AG09319 (cell line): ENCODE measurements around the gene SNORC.

ENCODE experiments used
- DNase-seq: peaks from one replicate; pipeline ENCODE4 v3.0.0-alpha.2; 2010; ENCODE audit warnings: low read depth; ENCODE audit errors: extremely low read depth
- TF ChIP-seq, protein P1 (sequence below): IDR thresholded peaks from 2 replicates; pipeline ENCODE4 v1.5.1; 2011; ENCODE audit warnings: low read depth, mild to moderate bottlenecking, inconsistent platforms, low read length, moderate library complexity

SNORC gene

DNA sequence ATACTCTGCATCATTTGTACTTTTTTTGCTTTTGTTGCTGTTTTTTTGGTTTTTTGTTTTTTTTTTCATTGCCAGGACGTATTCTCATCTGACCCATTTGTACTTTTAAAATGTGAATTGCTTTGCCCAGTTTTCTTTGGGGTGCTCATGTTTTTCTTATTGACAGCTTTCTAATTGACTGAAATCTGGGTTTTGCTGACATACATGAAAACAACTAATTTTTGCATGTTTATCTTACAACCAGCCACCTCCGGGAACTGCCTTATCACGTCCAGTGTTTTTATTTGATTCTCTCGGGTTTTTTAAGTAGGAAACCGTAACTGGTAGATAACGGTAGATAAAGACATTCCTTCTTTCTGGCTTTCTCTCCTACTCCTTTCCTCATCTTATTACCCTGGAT, 38.6 kb downstream of the SNORC start:
- no peak for DNase-seq
- TF ChIP-seq, protein P1, sequence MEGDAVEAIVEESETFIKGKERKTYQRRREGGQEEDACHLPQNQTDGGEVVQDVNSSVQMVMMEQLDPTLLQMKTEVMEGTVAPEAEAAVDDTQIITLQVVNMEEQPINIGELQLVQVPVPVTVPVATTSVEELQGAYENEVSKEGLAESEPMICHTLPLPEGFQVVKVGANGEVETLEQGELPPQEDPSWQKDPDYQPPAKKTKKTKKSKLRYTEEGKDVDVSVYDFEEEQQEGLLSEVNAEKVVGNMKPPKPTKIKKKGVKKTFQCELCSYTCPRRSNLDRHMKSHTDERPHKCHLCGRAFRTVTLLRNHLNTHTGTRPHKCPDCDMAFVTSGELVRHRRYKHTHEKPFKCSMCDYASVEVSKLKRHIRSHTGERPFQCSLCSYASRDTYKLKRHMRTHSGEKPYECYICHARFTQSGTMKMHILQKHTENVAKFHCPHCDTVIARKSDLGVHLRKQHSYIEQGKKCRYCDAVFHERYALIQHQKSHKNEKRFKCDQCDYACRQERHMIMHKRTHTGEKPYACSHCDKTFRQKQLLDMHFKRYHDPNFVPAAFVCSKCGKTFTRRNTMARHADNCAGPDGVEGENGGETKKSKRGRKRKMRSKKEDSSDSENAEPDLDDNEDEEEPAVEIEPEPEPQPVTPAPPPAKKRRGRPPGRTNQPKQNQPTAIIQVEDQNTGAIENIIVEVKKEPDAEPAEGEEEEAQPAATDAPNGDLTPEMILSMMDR, result no peak

DNA sequence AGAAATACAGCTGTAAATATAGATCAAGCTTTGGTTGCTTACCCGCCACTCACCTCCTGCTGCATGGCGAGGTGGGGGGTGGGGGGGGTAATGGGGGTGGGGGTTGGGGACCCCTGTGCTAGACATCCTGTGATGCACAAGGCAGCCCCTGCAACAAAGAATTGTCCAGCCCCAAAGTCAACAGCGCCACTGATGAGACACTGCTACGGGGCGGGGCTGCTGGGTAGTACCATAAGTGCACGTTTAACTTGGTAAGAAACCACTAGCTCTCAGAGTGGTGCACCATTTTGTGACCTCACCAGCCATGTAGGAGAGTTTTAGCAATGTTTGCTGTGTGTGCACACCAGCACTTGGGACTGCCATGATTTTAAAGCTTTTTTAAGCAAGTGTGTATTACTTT, 40.3 kb downstream of the SNORC start:
- TF ChIP-seq, protein P1, result no peak
- DNase-seq, result no peak

DNA sequence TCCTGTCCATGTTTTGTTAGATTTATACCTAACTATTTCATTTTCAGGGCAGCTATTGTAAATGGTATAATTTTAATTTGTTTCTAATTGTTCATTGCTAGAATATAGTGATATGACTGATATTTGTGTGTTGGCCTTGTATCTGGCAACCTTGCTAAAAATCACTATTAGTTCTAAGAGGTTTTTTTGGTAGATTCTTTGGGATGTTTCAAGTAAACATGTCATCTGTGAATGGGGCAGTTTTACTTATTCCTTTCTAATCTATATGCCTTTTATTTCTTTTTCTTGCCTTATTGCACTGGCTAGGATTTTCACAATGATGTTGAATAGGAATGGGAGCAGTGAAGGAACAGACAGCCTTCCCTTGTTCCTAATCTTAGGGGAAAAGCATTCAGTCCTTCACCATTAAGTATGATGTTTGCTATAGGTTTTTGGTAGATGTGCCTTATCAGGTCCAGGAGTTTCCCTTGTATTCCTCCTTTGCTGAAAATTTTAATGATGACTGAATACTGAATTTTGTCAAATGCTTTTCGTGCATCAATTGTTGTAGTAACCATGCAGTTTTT, 41.7 kb downstream of the SNORC start:
- TF ChIP-seq, protein P1, result no peak

DNA sequence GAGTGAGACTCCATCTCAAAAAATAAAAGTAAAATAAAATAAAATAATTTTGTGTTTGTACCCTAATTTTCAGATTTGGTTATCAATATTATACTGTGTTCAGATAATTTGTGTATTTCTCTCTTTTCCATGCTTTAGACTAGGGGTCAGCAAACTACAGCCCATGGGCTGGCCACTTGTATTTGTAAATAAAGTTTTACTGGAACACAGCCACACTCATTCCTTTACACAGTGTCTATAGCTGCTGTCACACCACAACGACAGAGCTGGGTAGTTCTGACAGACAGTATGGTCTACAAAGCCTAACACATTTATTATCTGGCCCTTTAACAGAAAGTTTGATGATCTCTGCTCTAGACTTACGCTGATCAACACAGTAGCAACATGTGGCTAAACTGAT, 43.8 kb downstream of the SNORC start:
- DNase-seq, result no peak
- TF ChIP-seq, protein P1, result no peak

More for the DNA sequence above, 41.7 kb downstream of the SNORC start:
- DNase-seq, result no peak

DNA sequence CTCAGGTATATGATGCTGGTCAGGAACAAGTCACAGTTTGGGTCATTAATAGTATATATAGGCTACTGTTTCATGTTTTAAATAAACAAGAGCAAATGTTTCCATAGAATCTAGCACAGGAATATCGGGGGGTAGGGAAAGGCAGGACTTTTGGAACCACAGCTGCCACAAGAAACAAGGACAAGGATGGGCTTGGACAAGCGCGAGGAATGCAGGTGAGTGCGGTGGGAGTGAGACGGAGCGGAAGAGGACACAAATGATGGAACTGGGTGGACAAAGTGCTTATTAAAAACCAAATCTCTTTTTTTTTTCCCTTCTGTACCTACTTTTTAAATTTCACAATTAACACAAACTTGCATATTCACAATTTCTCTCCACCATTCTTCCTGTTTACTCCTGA, 49.1 kb downstream of the SNORC start:
- no peak for DNase-seq
- TF ChIP-seq, protein P1, result no peak

DNA sequence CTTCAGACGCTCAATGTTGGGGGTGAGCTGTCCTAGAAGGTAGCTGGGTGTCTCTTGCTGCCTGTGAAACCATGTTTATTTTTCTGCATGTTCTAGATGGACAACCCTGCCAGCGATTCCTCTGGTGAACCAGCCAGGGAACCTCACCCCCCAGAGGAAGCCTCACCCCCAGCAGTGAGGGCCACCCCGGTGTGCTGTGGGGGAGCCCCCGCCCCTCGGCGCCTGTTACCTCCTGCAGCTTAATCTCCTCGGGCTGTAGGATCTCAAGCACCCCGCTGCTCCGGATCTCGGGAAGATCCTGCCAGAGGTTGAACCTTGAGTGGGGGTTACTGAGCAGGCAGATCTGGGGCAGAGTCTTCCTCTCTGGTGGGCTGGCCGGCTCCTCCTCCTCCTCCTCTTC, 50.0 kb downstream of the SNORC start:
- DNase-seq, result no peak
- TF ChIP-seq, protein P1, result no peak

DNA sequence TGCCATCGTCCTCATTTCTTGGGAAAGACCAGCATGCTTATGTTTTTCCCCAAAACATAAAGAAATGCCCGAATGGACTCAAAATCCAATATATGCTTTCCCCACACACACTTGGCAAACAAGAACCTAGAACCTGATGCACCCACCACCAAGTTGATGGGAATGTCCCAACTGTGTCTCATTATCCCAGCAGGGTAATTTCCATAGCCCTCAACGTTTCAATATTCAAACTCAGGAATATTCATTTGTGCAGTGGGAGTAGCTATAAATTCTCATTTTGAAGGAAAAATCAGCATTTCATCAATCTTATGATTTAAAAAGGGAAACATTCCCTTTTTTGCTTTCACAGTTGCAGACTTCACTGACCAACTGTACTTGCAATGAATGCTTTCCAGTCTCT, 50.7 kb downstream of the SNORC start:
- TF ChIP-seq, protein P1, result no peak
- DNase-seq, result no peak
